ENCODE results near the gene MRPL12. TPM values are rescaled to one million over a fixed set of nuclear protein-coding genes. Genes with fewer than 3 reads are reported as not detected.

MRPL12 gene
- total and polyA plus RNA-seq, 2 of the 13 experiments (the other 11 are each of a cell fraction or from before 2014, with no cell fraction given), result 39.1 to 94.1 TPM

- TF ChIP-seq ZSCAN25 (CRISPR knock-in tag; IDR thresholded peaks at IDR 0.05) (peak; percentile 85), ZNF280B (CRISPR knock-in tag; IDR thresholded peaks at IDR 0.05; ENCODE audit: borderline replicate concordance) (no peak), HNRNPL (IDR thresholded peaks at IDR 0.05; ENCODE audit: low read depth, low read length) (no peak), UBTF (CRISPR knock-in tag; IDR thresholded peaks at IDR 0.05) (peak; percentile 45; the same call in 1 of the 2 replicates), E2F5 (CRISPR knock-in tag; conservative IDR thresholded peaks at IDR 0.05) (no peak), ZNF800 (CRISPR knock-in tag; IDR thresholded peaks at IDR 0.05) (peak; percentile 60; the same call in 1 of the 2 replicates), HHEX (CRISPR knock-in tag; IDR thresholded peaks at IDR 0.05) (no peak), HINFP (CRISPR knock-in tag; IDR thresholded peaks at IDR 0.05; ENCODE audit: low read depth) (no peak), ZNF263 (CRISPR knock-in tag; IDR thresholded peaks at IDR 0.05) (peak; percentile 87), ELK4 (CRISPR knock-in tag; IDR thresholded peaks at IDR 0.05; ENCODE audit: borderline replicate concordance) (no peak), PRMT3 (CRISPR knock-in tag; IDR thresholded peaks at IDR 0.05; ENCODE audit: borderline replicate concordance, low read depth) (no peak), HNRNPK (IDR thresholded peaks at IDR 0.05; ENCODE audit: low read depth, low read length, poor library complexity, severe bottlenecking) (peak; percentile 72), TFAP4 (IDR thresholded peaks at IDR 0.05; ENCODE audit: borderline replicate concordance, low read depth) (0 out of 2 replicates have a peak, but pooled peaks have one; percentile 9), TBX2 (CRISPR knock-in tag; IDR thresholded peaks at IDR 0.05; ENCODE audit: borderline replicate concordance) (peak; percentile 20; the same call in 1 of the 2 replicates), GFI1 (CRISPR knock-in tag; IDR thresholded peaks at IDR 0.05; ENCODE audit: borderline replicate concordance) (no peak), TCF12 (IDR thresholded peaks at IDR 0.05) (no peak), TCF12 (CRISPR knock-in tag; IDR thresholded peaks at IDR 0.05) (no peak)
Observed at GRCh38 chr17:81740395-81740961, 37.3 kb downstream of the MRPL12 start (continued).

Data from HepG2 (cell line).